Measurements from ENCODE around the gene ARPIN.
"Not testable (repeated sequence)": the region's sequence is repeated elsewhere in the genome, so short reads cannot be mapped to it uniquely, and the experiment has no call there.

ARPIN gene

GRCh38 chr15:89912674-89913396 is at the start of gene ARPIN:
Gene ARPIN, minus strand, starts transcription at chr15:89912952. Its CDS starts 117 bp downstream, at chr15:89912835.
- DNase-seq, result no peak

GRCh38 chr15:89958107-89958805 is 45.5 kb upstream of the ARPIN start:
- no peak for DNase-seq

- not testable (repeated sequence) for DNase-seq
Observed at GRCh38 chr15:89955449-89955998, 42.8 kb upstream of the ARPIN start.

- DNase-seq, result no peak
Observed at GRCh38 chr15:89954541-89954940, 41.8 kb upstream of the ARPIN start.

- no peak for DNase-seq
Observed at GRCh38 chr15:89948796-89949195, 36.0 kb upstream of the ARPIN start.

- no peak for DNase-seq
Observed at GRCh38 chr15:89947385-89947784, 34.6 kb upstream of the ARPIN start.

GRCh38 chr15:89946681-89947299 is 34.0 kb upstream of the ARPIN start:
- DNase-seq, result no peak

GRCh38 chr15:89943721-89944120 is 31.0 kb upstream of the ARPIN start:
- not testable (repeated sequence) for DNase-seq

- no peak for DNase-seq
Observed at GRCh38 chr15:89939910-89940309, 27.2 kb upstream of the ARPIN start.

- DNase-seq, result not testable (repeated sequence)
Observed at GRCh38 chr15:89939377-89939776, 26.6 kb upstream of the ARPIN start.

GRCh38 chr15:89937365-89938350 is 24.9 kb upstream of the ARPIN start:
- no peak for DNase-seq

GRCh38 chr15:89936786-89937265 is 24.1 kb upstream of the ARPIN start:
- no peak for DNase-seq

GRCh38 chr15:89936051-89936785 is 23.5 kb upstream of the ARPIN start:
- no peak for DNase-seq

GRCh38 chr15:89932880-89933279 is 20.1 kb upstream of the ARPIN start:
- no peak for DNase-seq

GRCh38 chr15:89928421-89928820 is 15.7 kb upstream of the ARPIN start:
- no peak for DNase-seq

GRCh38 chr15:89926158-89926557 is 13.4 kb upstream of the ARPIN start:
- DNase-seq, result no peak

GRCh38 chr15:89917442-89918101 is 4.8 kb upstream of the ARPIN start:
- DNase-seq, result no peak

GRCh38 chr15:89916660-89917059 is 3.9 kb upstream of the ARPIN start:
- DNase-seq, result no peak

- no peak for DNase-seq
Observed at GRCh38 chr15:89912145-89912673, 543 bp downstream of the ARPIN start.

- no peak for DNase-seq
Observed at GRCh38 chr15:89910891-89911626, 1.7 kb downstream of the ARPIN start.
